ENCODE results near the gene BIRC6.
"Not testable (repeated sequence)": the region's sequence is repeated elsewhere in the genome, so short reads cannot be mapped to it uniquely, and the experiment has no call there.

BIRC6 gene

GRCh38 chr2:32624812-32625211 is 268.0 kb downstream of the BIRC6 start:
- DNase-seq = no peak

- DNase-seq = no peak
These were observed 269.9 kb downstream of the BIRC6 start for GRCh38 chr2:32626639-32627221.

GRCh38 chr2:32627441-32627813 is 270.6 kb downstream of the BIRC6 start:
- DNase-seq = no peak

- peak; percentile 93 for DNase-seq
These were observed 271.2 kb downstream of the BIRC6 start, which contains the start of gene TTC27 for GRCh38 chr2:32627814-32628579. TTC27 (plus strand) TSS chr2:32628050; CDS start chr2:32628293, 243 bp downstream.

DNA sequence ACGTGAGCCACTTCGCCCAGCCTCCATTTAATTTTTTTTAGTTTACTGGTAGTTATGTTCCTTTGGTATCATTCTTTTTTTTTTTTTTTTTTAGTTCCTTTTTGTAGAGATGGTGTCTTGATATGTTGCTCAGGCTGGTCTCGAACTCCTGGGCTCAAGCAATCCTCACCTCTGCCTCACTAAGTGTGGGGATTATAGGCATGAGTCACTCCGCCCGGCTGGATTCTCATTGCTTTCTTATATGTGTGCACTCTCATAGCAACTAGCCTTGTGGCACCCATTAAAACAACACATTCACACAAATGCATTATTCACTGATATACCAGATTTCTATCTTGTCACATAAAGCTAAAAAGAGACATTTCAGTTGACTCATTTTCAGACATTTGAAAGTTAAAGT is 275.3 kb downstream of the BIRC6 start:
- no peak for DNase-seq

- DNase-seq = no peak
These were observed 276.2 kb downstream of the BIRC6 start for GRCh38 chr2:32633040-32633439.

- not testable (repeated sequence) for DNase-seq
These were observed 281.7 kb downstream of the BIRC6 start for GRCh38 chr2:32638548-32638947.

DNA sequence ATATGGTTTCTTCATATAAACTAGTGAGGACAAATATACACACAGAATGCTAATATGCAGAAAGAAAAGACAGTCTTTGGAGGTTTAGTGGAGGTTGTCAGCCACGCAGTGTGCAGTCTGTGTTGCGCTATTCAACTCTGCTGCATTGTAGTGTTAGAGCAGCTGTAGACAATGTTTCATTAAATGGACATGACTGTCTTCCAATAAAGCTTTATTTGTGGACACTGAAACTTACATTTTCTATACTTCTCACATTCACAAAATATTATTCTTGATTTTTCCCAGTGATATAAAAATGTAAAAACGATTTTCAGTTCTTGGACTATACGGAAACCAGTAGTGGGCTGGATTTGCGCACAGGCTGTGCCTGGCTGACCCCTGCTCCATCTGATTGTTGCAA is 284.4 kb downstream of the BIRC6 start:
- DNase-seq = no peak

DNA sequence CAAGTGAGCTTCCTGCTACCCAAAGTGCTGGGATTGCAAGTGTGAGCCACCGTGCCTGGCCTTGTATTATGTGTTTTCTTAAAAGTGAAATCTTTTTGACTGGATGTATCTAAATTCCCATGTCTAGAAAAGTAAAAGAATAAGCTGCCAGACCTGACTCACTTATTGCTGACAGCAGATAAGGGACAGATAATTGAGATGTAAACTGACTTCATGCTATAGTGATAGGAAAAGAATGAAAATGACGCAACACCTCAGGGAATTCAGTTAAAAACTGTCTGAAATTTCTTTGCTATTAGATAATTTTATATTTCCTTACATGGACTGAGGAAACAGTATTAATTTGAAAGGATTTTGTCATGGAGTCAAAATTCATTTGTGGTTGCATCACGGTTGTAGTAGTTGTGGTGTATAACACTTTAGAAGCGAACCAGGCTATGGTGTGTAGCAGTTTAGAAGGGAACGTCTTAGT is 290.4 kb downstream of the BIRC6 start:
- DNase-seq = no peak

DNA sequence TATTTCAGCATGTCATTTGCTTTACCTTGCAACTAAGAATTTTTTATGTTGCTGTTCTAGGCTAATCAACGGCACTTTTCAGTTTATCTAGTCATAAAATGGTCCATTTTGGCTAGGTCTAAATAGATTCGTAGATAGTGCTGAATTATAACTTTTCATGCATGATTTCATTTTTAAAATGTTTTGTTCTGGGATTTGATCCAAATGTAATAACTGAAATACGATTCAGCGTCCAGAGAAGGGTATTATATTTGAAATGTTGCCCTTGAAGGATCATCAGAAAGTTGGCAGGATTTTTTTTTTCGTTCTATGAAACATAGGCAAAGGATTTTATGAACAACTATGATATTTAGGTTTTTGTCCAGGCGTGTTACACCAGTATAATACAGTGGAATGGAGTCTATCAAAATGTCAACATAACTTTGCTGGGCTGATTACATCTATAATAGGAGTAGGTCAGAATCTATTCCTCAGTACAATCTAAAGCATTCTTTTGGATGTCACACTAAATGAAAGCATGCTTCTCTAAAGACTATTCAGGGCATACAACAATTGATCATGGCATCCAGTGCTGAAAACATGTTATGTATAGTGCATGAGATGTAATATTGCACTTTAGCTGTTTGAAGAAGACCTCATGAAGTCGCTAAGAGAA is 295.9 kb downstream of the BIRC6 start:
- no peak for DNase-seq

GRCh38 chr2:32656069-32656468 is 299.2 kb downstream of the BIRC6 start:
- no peak for DNase-seq

- DNase-seq = no peak
These were observed 307.0 kb downstream of the BIRC6 start for GRCh38 chr2:32663864-32664263.

GRCh38 chr2:32666704-32667103 is 309.9 kb downstream of the BIRC6 start:
- DNase-seq = no peak

DNA sequence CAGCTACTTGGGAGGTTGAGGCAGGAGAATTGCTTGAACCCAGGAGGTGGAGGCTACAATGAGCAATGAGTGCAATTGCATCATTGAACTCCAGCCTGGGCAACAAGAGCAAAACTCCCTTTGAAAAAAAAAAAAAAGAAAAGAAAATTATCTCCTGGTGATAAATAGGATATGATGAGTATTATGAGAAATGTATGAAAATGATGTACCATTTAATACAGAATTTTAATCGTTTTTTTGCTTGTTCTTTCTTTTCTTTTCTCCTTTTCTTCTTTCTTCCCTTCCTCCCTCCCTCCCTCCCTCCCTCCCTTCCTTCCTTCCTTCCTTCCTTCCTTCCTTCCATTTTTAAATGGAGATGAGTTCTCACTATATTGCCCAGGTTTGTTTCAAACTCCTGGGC is 311.4 kb downstream of the BIRC6 start:
- DNase-seq = no peak

Measured in DMS153 (cell line).